Measurements from ENCODE around the gene PRRX2.

DNA sequence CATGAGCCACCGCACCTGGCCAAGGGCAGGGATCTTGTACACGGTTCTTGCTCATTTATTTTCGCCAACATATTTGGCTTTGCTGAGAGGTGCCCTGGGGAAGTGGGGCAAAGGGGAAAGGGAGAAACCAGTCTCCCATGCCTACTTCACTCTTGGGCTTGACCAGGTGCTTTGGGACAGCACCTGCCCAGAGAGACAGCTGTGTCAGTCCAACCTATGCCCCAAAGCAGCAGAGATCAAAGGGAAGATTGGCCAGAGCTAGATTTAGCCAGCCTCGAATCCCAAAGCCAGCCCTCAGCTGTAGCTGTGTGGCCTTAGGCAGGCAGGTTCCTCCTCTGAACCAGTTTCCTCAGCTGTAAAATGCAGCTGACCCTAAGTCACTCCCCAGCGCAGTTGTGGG, 89.7 kb downstream of the PRRX2 start:
- TF ChIP-seq, protein P1, sequence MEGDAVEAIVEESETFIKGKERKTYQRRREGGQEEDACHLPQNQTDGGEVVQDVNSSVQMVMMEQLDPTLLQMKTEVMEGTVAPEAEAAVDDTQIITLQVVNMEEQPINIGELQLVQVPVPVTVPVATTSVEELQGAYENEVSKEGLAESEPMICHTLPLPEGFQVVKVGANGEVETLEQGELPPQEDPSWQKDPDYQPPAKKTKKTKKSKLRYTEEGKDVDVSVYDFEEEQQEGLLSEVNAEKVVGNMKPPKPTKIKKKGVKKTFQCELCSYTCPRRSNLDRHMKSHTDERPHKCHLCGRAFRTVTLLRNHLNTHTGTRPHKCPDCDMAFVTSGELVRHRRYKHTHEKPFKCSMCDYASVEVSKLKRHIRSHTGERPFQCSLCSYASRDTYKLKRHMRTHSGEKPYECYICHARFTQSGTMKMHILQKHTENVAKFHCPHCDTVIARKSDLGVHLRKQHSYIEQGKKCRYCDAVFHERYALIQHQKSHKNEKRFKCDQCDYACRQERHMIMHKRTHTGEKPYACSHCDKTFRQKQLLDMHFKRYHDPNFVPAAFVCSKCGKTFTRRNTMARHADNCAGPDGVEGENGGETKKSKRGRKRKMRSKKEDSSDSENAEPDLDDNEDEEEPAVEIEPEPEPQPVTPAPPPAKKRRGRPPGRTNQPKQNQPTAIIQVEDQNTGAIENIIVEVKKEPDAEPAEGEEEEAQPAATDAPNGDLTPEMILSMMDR (IDR thresholded peaks at IDR 0.05), result no peak
- TF ChIP-seq ZFX (IDR thresholded peaks at IDR 0.05; ENCODE audit: borderline replicate concordance), result no peak
